GM18498 (cell line): ENCODE data around the gene SERPINB5.

Source experiments
- ATAC-seq: cut with Tn5 transposase; IDR thresholded peaks from one replicate; pipeline ENCODE4 v1.9.1; 2021; ENCODE audit warnings: mild to moderate bottlenecking, moderate library complexity; ENCODE audit not compliant: unreplicated experiment

SERPINB5 gene

GRCh38 chr18:63467699-63468098 lies 9.1 kb upstream of the SERPINB5 start:
- no peak for ATAC-seq

GRCh38 chr18:63468575-63468974 lies 8.2 kb upstream of the SERPINB5 start:
- no peak for ATAC-seq

GRCh38 chr18:63470751-63471150 lies 6.0 kb upstream of the SERPINB5 start:
- ATAC-seq: no peak

GRCh38 chr18:63472380-63472779 lies 4.4 kb upstream of the SERPINB5 start:
- no peak for ATAC-seq

GRCh38 chr18:63477200-63477599 lies 442 bp downstream of the SERPINB5 start:
- no peak for ATAC-seq

- ATAC-seq: no peak
These were observed 1.2 kb downstream of the SERPINB5 start for GRCh38 chr18:63477968-63478367.

- no peak for ATAC-seq
These were observed 3.1 kb downstream of the SERPINB5 start for GRCh38 chr18:63479826-63480225.

- no peak for ATAC-seq
These were observed 3.7 kb downstream of the SERPINB5 start for GRCh38 chr18:63480476-63480875.

GRCh38 chr18:63480915-63481314 lies 4.2 kb downstream of the SERPINB5 start:
- no peak for ATAC-seq

DNA sequence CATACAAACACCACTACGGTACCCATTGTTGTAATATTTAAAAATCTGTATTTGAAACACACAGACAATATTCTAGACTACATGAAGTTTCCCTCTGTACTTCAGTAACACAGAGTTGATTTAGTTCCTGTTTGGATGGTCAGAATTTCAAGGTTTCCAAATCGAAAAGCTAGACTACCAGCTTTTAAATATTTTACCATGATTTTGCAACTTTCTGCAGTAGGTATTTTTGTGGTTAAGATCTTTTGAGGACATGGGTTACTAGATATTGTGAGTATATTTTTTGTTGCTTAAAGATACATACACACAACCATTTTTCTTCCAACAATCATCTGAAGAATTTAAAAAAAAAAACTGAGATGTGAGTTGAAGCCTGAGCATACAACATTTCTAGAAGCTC lies 10.9 kb downstream of the SERPINB5 start:
- ATAC-seq: no peak

DNA sequence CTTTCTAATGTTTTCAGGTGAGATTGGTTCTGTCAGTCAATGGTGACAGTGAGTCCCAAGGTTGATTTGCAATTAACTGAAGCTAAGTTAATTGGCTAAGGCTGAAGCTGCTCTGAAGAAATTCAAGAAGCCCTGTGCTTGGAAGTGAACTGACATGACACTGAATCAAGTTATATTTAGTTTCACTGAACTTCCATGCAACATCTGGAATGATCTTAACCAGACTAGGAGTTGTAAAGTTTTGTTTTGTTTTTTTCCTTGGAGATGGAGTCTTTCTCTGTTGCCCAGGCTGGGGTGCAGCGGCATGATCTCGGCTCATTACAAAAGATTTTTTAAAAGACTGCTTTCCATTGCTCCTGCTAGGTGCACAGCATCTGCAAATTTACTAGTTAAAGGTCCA lies 11.4 kb downstream of the SERPINB5 start:
- ATAC-seq: no peak

DNA sequence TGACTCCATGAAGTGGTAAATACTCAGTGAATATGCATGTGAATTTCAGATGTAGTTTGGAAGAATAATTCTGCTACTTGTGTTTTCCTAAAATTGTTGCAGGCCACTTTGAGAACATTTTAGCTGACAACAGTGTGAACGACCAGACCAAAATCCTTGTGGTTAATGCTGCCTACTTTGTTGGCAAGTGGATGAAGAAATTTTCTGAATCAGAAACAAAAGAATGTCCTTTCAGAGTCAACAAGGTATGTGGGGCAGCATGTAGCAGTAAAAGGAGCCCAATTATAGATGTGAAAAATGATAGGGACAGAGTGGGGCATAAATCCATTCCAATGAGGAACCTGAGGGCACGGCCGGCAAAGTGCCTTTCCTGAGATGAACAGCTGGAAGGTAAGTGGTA lies 16.1 kb downstream of the SERPINB5 start:
- no peak for ATAC-seq

DNA sequence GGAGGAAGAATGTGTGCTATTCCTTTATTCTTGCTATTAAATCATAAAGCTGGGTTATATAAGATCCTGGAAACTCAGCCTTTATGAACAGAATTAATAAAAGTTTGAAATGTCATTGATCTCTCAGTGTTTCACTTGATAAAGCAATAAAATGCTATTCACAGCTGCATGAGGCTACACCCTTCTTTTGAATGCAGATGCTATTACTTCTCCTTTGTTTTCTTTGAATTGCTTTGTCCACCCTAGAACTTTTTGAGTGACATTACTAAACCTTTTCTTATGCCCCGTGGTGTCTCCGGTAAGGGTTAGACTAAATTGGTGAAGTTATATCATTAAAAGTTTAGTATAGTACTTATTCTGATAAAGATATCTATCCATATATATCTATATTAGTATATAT lies 18.9 kb downstream of the SERPINB5 start:
- no peak for ATAC-seq

- ATAC-seq: no peak
These were observed 29.0 kb downstream of the SERPINB5 start for GRCh38 chr18:63505566-63506335.

GRCh38 chr18:63506336-63506646 lies 29.5 kb downstream of the SERPINB5 start:
- ATAC-seq: no peak

- ATAC-seq: no peak
These were observed 31.8 kb downstream of the SERPINB5 start for GRCh38 chr18:63508596-63508995.

DNA sequence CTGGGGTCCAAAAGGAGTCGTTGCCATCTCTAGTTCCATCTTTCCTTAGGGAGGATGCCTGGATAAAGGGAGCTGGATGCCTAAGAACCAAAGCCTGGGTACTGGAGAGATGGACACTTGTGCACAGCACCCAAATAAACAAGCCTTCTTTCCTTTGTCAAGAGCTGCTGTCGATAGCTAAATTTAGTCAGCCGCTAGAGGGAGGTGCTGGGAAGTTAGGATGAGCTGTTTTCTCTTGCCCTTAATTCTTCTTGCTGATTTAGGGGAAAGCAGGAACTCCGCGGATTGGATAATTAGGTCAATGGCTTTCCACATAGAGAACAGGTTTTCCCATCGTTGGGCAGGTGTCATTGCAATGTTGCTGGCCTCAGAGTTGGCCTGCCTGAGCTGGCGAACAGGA lies 34.5 kb downstream of the SERPINB5 start:
- ATAC-seq: no peak

GRCh38 chr18:63514326-63514725 lies 37.6 kb downstream of the SERPINB5 start:
- ATAC-seq: no peak

DNA sequence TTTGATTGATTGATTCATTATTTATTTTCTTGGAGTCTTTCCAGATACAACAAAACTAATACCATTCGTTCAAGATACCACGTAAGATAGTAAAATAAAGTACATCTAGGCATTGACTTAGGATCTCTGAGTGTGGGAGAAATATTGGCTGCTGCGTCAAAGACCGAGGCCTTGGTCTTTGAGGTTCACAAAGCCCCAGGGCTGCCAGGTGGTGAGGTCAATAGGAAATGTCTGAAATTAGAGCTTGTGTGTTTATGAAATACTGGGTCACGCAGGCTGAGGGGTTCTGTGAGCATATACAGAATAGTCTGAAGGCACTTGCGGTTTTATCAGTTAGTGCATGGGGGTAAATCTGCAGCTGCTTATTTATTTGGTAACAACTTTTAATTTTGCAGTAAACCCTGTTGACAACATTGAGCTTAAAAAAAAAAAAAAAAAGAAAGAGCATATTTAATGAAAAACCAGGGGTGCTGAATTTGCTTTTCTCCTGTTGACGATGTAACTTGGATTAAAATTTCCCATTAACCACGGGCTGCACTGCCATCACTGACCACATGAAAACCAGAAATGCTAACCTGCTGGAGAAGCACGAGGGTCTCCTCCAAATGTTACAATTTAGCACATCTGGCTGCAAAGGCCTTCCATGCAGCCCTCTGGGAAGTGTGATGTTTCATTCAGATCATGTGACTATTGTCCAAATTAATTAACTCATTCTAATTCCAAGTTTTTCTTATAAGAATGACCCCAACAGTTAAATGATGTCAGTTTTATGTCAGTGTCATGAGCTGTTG lies 38.3 kb downstream of the SERPINB5 start:
- ATAC-seq: no peak

DNA sequence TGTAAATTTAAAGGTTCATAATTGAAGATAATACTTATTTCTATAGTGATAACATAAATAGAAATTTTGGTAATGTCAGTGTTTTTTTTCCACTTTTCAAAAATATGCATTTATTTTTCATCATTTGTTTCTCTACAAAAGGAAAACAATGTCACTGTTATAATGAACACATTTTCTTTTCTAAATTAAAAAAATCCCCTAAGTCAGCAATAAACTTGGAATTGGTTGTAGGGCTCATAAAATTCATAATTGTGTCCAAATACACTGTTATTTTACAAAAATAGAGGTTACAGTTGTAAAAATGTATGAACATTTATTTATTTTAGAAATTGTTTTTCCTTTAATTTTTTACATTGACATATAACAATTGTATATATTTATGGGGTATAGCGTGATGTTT lies 39.0 kb downstream of the SERPINB5 start:
- ATAC-seq: no peak

- ATAC-seq: peak; percentile 92
These were observed 41.6 kb downstream of the SERPINB5 start for GRCh38 chr18:63518178-63519012.
